Tibial artery (tissue), 4 donors: ENCODE data around the gene KCNAB2.

ENCODE experiments used
- DNase-seq, 2 donors: peaks; one replicate each; pipeline ENCODE4 v3.0.0-alpha.2; 2019
- H3K27ac ChIP-seq, 2 donors: fragments of 200-600 bp; sonication (generic) in 1 of 2; 1 replicate in 1 of 2; 2 replicates in 1 of 2; pipeline ENCODE4 v1.5.1; 2018 to 2019; ENCODE audit warnings: mild to moderate bottlenecking in 1 of 2
- H3K27me3 ChIP-seq, 2 donors: fragments of 200-600 bp; sonication (generic) in 1 of 2; one replicate each; pipeline versions ENCODE4 v1.5.1 to v1.6.0; 2016 to 2019
- H3K36me3 ChIP-seq, 3 donors: fragments of 200-600 bp; sonication (generic) in 2 of 3; one replicate each; pipeline ENCODE4 v1.5.1; 2016 to 2019; ENCODE audit warnings: mild to moderate bottlenecking in 2 of 3
- H3K4me1 ChIP-seq, 4 donors: fragments of 200-600 bp; sonication (generic) in 2 of 4; 1 replicate in 3 of 4; 2 replicates in 1 of 4; pipeline ENCODE4 v1.5.1; 2016 to 2019
- H3K4me3 ChIP-seq, 2 donors: fragments of 200-600 bp; sonication (generic) in 1 of 2; 1 replicate in 1 of 2; 2 replicates in 1 of 2; pipeline ENCODE4 v1.5.1; 2018 to 2019; ENCODE audit warnings: mild to moderate bottlenecking in 2 of 2
- H3K9me3 ChIP-seq, 3 donors: fragments of 200-600 bp; sonication (generic) in 1 of 3; one replicate each; pipeline ENCODE4 v1.5.1; 2016 to 2019
- intact Hi-C: fragments of 100-400 bp; cut with DNase I; formaldehyde crosslinking; loops from one replicate; pipeline ENCODE4 v1.15.0; 2023; ENCODE audit warnings: low total_unique reads
- TF ChIP-seq, protein P1 (sequence below), 2 experiments: fragments of 200-600 bp in 1 of 2; fragments of 450-650 bp in 1 of 2; IDR thresholded peaks; one replicate each; pipeline ENCODE4 v1.5.1; 2017 to 2019; ENCODE audit warnings: antibody characterized with exemption in 2 of 2, mild to moderate bottlenecking in 1 of 2, moderate library complexity in 1 of 2

KCNAB2 gene

DNA sequence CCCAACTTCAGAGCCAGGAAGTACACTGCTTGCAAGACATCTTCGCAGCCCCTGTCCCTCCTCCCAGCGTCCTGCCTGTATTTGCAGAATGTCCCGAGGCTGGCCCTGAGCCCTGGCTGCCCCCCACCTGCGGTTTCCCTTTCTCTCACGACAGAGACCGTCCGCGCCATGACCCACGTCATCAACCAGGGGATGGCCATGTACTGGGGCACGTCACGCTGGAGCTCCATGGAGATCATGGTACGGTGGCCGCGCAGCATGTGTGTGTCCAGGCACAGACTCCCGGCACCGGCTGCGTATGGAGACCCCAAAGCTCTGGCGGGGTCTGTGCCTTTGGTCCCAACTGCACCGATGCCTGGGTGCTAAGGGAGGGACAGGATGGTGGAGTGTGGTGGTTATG lies 48.6 kb downstream of the KCNAB2 start:
- intact Hi-C loops = no loop called here
- DNase-seq = no peak
- TF ChIP-seq, protein P1, sequence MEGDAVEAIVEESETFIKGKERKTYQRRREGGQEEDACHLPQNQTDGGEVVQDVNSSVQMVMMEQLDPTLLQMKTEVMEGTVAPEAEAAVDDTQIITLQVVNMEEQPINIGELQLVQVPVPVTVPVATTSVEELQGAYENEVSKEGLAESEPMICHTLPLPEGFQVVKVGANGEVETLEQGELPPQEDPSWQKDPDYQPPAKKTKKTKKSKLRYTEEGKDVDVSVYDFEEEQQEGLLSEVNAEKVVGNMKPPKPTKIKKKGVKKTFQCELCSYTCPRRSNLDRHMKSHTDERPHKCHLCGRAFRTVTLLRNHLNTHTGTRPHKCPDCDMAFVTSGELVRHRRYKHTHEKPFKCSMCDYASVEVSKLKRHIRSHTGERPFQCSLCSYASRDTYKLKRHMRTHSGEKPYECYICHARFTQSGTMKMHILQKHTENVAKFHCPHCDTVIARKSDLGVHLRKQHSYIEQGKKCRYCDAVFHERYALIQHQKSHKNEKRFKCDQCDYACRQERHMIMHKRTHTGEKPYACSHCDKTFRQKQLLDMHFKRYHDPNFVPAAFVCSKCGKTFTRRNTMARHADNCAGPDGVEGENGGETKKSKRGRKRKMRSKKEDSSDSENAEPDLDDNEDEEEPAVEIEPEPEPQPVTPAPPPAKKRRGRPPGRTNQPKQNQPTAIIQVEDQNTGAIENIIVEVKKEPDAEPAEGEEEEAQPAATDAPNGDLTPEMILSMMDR (IDR thresholded peaks at IDR 0.05) = no peak
- peaks cover 0 to 18% of the 10 kb centered on the region in 2 donors for H3K27me3 ChIP-seq
- H3K36me3 ChIP-seq = no peaks in the 10 kb centered on the region
- H3K4me3 ChIP-seq = no peak overlapping the region
- no peak overlapping the region for H3K27ac ChIP-seq
- no peaks in the 10 kb centered on the region for H3K4me1 ChIP-seq
- no peaks in the 10 kb centered on the region for H3K9me3 ChIP-seq

DNA sequence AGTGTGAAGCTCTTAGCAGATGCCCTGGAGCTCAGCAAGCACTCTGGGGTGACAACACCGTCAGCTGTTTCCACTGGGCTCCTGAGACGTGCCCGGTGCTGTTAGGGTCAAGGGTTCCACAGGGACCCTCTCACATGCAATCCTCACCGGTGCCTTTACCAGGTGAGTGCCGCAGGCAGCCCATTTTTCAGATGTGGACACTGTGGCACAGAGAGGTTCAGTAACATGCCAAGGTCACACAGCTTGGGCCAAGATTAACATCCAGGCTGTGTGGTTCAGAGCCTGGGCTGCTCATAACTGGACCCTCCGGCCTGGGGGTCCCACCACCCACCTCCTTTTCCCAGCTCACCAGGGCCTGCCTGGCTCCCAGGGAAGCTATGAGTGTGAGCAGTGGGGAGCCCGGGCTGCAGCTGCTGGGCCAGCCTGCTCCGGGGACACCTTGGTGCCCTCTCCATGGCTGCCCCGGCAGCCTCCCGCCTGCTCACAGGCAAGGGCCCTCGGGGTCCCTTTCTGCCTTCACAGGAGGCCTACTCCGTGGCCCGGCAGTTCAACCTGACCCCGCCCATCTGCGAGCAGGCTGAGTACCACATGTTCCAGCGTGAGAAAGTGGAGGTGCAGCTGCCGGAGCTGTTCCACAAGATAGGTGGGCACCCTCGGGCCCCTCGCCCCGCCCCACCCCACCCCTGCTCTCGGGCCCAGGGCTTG lies 49.3 kb downstream of the KCNAB2 start:
- Histone ChIP-seq H3K9me3 (no peaks in the 10 kb centered on the region), H3K36me3 (no peaks in the 10 kb centered on the region), H3K27ac (no peak overlapping the region), H3K4me3 (no peak overlapping the region), H3K4me1 (no peaks in the 10 kb centered on the region), H3K27me3 (peaks cover 0 to 25% of the 10 kb centered on the region in 2 donors)
- TF ChIP-seq, protein P1 (IDR thresholded peaks at IDR 0.05) = no peak
- intact Hi-C loops = no loop called here
- no peak for DNase-seq

DNA sequence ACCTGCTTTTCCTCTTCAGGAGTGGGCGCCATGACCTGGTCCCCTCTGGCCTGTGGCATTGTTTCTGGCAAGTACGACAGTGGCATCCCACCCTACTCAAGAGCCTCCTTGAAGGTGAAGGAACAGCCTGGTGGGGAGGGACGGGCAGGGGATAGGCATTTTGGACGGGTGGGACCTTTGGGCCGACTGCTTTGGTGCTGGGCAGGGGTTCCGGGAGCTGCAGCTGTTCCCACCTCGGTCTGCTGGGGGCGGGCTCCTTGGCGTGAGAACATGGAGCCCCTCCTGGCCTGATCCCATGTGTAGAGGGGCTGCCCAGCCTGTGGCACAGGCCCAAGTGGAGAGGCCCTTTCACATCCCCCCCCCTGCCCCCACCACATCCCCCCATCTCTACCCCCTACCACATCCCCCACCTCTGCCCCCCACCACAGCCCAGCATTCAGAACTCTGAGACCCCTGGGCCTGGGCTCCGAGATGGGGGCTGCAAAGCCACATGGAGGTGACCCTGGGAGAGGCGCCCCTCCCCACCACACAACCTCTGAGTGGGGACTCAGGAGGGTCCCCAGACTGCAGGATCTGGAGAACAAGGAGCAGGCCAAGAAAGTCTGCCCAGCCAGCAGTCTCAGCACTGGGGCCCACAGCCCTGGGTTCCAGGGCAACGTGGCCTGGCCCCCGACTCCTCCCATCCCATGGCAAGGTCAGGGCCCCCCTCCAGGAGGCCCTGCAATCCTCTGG lies 50.0 kb downstream of the KCNAB2 start:
- Histone ChIP-seq H3K27ac (no peak overlapping the region), H3K4me3 (no peak overlapping the region), H3K27me3 (peaks cover 0 to 32% of the 10 kb centered on the region in 2 donors), H3K4me1 (no peaks in the 10 kb centered on the region), H3K9me3 (no peaks in the 10 kb centered on the region), H3K36me3 (no peaks in the 10 kb centered on the region)
- DNase-seq = no peak
- TF ChIP-seq, protein P1 (IDR thresholded peaks at IDR 0.05) = no peak
- intact Hi-C loops = no loop called here

DNA sequence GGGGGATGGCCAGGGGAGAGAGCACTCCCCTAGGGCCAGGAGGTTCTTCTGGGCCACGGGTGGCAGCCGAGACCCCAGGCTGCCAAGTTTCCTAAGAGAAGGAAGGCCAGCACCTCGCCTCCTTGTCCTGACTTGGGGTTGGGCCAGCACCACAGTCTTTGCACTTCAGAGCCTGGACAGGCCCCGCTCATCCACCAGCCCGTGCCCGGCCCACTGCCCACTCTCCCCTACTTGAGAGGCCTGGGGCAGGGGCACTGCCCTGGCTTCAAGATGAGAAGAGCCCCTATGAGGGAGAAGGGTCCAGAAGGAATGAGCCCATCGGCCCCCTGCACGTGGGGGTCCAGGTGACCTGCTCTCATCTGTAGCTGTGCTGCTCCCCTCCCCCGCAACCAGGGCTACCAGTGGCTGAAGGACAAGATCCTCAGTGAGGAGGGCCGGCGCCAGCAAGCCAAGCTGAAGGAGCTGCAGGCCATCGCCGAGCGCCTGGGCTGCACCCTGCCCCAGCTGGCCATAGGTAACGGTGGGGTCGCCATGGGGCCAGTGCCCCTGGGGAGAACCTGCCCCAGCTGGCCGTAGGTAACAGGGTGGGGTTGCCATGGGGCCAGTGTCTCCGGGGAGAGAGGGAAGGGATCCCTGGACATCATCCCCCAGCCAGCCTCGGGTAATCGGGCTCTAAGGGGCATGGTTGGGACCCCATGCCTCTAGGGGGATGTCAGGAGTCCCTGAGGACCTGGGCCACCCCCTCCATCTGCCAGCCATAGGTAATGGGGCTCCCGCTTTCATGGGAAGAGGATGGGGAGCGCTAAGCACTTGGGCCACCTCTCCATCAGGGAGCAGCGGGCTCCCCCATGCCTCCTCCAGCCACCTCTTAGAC lies 50.8 kb downstream of the KCNAB2 start:
- H3K27ac ChIP-seq = no peak overlapping the region
- TF ChIP-seq, protein P1 (IDR thresholded peaks at IDR 0.05) = no peak
- no peak for DNase-seq
- no peak overlapping the region for H3K4me3 ChIP-seq
- no peaks in the 10 kb centered on the region for H3K4me1 ChIP-seq
- H3K36me3 ChIP-seq = no peaks in the 10 kb centered on the region
- peaks cover 0 to 38% of the 10 kb centered on the region in 2 donors for H3K27me3 ChIP-seq
- intact Hi-C loops = no loop called here
- no peaks in the 10 kb centered on the region for H3K9me3 ChIP-seq

DNA sequence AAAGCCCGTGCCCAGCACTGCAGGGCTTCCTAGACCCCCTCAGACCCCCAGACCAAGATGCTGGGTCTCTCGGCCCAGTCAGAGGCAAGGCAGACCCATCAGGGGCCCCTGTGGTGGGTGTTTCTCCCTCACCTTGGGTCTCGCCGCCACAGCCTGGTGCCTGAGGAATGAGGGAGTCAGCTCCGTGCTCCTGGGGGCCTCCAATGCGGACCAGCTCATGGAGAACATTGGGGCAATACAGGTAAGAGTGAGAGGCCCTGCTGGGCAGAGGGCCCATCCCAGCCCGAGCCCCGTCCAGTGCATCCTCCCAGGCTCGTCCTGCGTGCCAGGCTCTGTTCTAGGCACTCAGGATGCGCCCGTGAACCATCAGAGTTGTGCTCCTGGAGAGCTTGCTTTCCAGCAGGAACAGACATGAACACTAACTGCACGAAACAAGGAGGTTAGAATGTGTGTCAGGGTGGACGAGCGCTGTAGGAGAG lies 51.5 kb downstream of the KCNAB2 start:
- TF ChIP-seq, protein P1 (IDR thresholded peaks at IDR 0.05) = no peak
- no peak overlapping the region for H3K4me3 ChIP-seq
- intact Hi-C loops = no loop called here
- no peak overlapping the region for H3K27ac ChIP-seq
- no peaks in the 10 kb centered on the region for H3K36me3 ChIP-seq
- H3K4me1 ChIP-seq = no peaks in the 10 kb centered on the region
- no peak for DNase-seq
- peaks cover 0 to 43% of the 10 kb centered on the region in 2 donors for H3K27me3 ChIP-seq
- H3K9me3 ChIP-seq = no peaks in the 10 kb centered on the region
